Neutrophil (primary cell): ENCODE data around the gene CLCC1.
"Not testable (repeated sequence)": the region's sequence is repeated elsewhere in the genome, so short reads cannot be mapped to it uniquely, and the experiment has no call there.

Experiments
- H3K27ac ChIP-seq: fragments of 200-600 bp; sonication (generic); 2 replicates; pipeline ENCODE4 v1.5.1; 2016; ENCODE audit warnings: mild to moderate bottlenecking, moderate library complexity
- H3K27me3 ChIP-seq: fragments of 200-600 bp; sonication (generic); 2 replicates; pipeline ENCODE4 v1.6.0; 2016; ENCODE audit warnings: mild to moderate bottlenecking
- H3K36me3 ChIP-seq: fragments of 200-600 bp; sonication (generic); 2 replicates; pipeline ENCODE4 v1.5.1; 2017
- H3K4me1 ChIP-seq, 2 experiments: fragments of 200-600 bp in 1 of 2; sonication (generic) in 1 of 2; 1 replicate in 1 of 2; 2 replicates in 1 of 2; pipeline versions ENCODE4 v1.5.1 to v1.6.1; 2013 to 2016; ENCODE audit warnings: low read depth in 1 of 2, low read length in 1 of 2, mild to moderate bottlenecking in 1 of 2, moderate library complexity in 1 of 2; ENCODE audit not compliant: control insufficient read depth in 1 of 2, insufficient read depth in 1 of 2
- H3K4me3 ChIP-seq, 2 experiments: fragments of 200-600 bp in 1 of 2; sonication (generic) in 1 of 2; 1 replicate in 1 of 2; 2 replicates in 1 of 2; pipeline ENCODE4 v1.5.1; 2013 to 2016; ENCODE audit warnings: low read depth in 1 of 2, low read length in 1 of 2, mild to moderate bottlenecking in 1 of 2, moderate library complexity in 1 of 2
- H3K9me3 ChIP-seq: fragments of 200-600 bp; sonication (generic); 2 replicates; pipeline ENCODE4 v1.5.1; 2016
- CTCF ChIP-seq: fragments of 200-600 bp; sonication (generic); IDR thresholded peaks from 2 replicates; pipeline ENCODE4 v1.5.1; 2016; ENCODE audit warnings: antibody characterized with exemption

The CLCC1 gene

GRCh38 chr1:108963052-108963686 is at the start of gene CLCC1:
Gene CLCC1 (minus strand): TSS chr1:108963484. CDS start chr1:108950437, 13,047 bp downstream.
- no peaks in the 10 kb centered on the region for H3K9me3 ChIP-seq
- H3K27me3 ChIP-seq = no peaks in the 10 kb centered on the region
- H3K4me1 ChIP-seq = peaks cover 20 to 21% of the 10 kb centered on the region in 2 experiments
- no peaks in the 10 kb centered on the region for H3K36me3 ChIP-seq
- no peak for TF ChIP-seq CTCF
- H3K27ac ChIP-seq = peak within 1 kb of the TSS; percentile 92
- H3K4me3 ChIP-seq = peak within 1 kb of the TSS; percentile 81 to 86

DNA sequence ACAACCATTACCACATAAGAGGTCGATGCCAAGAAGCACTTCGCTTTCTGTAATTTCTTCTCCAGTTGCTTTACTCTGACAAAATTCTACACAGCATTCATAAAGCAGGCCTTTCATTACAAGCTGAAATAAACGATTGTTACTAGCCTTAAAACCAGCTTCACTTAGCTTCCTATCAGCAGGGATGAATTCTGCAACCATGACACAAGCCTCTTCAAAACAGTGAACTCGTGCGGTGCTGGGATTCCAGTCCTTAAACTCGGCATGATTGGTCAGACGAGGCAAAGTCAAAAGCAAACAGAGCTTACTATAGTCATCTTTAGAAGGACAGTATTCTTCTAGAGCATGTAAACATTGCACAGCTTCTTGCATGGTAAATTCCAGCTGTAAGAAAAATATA is 48.1 kb upstream of the CLCC1 start:
- H3K27ac ChIP-seq = no peak overlapping the region
- TF ChIP-seq CTCF = no peak
- H3K4me3 ChIP-seq = no peak overlapping the region
- H3K36me3 ChIP-seq = peaks cover 74% of the 10 kb centered on the region
- H3K4me1 ChIP-seq = no peaks in the 10 kb centered on the region
- H3K9me3 ChIP-seq = no peaks in the 10 kb centered on the region
- no peaks in the 10 kb centered on the region for H3K27me3 ChIP-seq

GRCh38 chr1:108996622-108997021 is 33.3 kb upstream of the CLCC1 start:
- not testable (repeated sequence) for H3K9me3 ChIP-seq, H3K4me3 ChIP-seq, H3K27ac ChIP-seq, H3K27me3 ChIP-seq, H3K4me1 ChIP-seq
- peaks cover 65% of the 10 kb centered on the region for H3K36me3 ChIP-seq

DNA sequence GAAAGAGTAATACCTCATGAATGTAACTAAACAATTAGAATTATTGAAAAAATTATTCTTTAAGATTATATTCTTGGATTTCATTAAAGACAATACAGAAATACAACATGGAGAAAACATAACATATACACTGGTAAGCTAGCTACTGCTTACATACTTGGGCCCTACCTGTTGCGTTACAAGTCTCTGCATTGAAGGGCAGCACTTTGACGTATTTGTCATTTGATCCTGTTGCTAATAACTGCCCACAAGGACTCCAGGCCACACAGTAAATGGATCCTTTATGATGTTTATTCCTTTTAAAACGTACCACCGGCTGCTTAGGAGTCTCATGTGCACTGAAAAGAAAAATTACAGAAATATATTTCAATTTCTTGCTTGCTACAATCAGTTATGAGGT is 19.8 kb upstream of the CLCC1 start:
- no peak overlapping the region for H3K27ac ChIP-seq
- no peaks in the 10 kb centered on the region for H3K4me1 ChIP-seq
- TF ChIP-seq CTCF = no peak
- H3K36me3 ChIP-seq = peaks cover 73% of the 10 kb centered on the region
- no peaks in the 10 kb centered on the region for H3K27me3 ChIP-seq
- H3K9me3 ChIP-seq = no peaks in the 10 kb centered on the region
- H3K4me3 ChIP-seq = no peak overlapping the region

DNA sequence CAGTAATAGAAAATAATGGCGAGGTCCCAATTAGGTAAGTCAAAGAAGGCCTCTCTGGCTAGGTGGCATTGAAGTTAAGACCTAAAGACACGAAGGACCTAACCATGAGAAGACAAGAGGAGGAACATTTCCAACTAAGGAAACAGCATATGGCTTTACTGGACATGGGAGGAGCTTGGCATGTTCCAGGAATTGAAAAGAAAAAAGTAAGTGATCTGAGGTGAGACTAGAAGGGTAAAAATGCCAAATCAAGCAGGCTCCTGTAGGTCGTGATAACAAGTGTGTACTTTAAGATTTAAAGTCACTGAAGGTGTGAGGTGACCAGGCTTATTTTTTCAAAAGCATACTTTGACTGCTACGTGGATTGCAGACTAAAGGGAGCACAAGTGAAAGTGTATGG is 13.4 kb upstream of the CLCC1 start:
- peaks cover 71% of the 10 kb centered on the region for H3K36me3 ChIP-seq

More for the DNA sequence above, 13.4 kb upstream of the CLCC1 start:
- Histone ChIP-seq H3K4me3 (no peak overlapping the region), H3K9me3 (no peaks in the 10 kb centered on the region), H3K27me3 (no peaks in the 10 kb centered on the region), H3K4me1 (no peaks in the 10 kb centered on the region), H3K27ac (no peak overlapping the region)
- TF ChIP-seq CTCF = no peak
